Measurements from ENCODE around the gene PKHD1.

PKHD1 gene

DNA sequence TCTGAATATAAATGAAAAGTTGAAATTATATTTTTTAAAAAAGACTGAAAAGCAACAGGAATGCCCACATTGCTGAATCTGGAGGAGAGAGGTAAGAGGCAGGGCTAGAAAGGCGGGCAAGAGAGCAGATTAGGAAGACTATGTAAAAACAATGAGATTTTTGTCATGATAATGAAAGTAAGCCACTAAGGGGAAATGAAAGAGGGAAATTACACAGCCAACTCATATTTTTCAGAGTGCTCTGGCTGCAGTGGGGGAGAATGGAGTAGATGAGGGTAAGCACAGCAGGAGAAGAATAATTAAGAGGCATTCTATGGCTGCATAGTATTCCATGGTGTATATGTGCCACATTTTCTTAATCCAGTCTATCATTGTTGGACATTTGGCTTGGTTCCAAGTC is 281.9 kb downstream of the PKHD1 start:
- no peaks in the 10 kb centered on the region for H3K9me3 ChIP-seq (ENCODE audit: control insufficient read depth, insufficient read depth, low read length)
- H3K4me1 ChIP-seq (ENCODE audit: insufficient read depth, low read length) = no peaks in the 10 kb centered on the region
- no peak overlapping the region for H3K9ac ChIP-seq (ENCODE audit: low read depth, low read length)
- no peaks in the 10 kb centered on the region for H3K36me3 ChIP-seq (ENCODE audit: insufficient read depth, low read length)

DNA sequence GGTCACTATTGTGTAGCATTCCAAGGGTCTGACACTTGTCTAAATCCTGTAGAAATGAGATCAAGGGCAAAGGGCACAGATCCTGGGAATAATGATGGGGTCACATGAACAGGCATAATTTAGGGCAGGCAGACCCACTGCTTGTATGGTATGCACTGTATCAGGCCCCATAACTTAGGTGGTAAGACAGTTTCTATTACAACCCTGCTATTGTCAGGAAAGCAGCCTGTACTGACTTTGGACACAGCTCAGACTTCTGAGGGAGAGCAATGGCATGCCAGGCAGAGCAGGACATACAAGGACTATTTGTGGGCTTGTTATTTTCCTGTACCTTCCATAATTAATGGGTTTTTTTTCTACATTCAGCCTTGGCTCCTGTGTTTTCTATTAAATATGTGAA is 286.8 kb downstream of the PKHD1 start:
- H3K4me1 ChIP-seq (ENCODE audit: insufficient read depth, low read length) = no peaks in the 10 kb centered on the region
- H3K9me3 ChIP-seq (ENCODE audit: control insufficient read depth, insufficient read depth, low read length) = peaks cover 8% of the 10 kb centered on the region; the same call in 1 of the 2 replicates
- H3K9ac ChIP-seq (ENCODE audit: low read depth, low read length) = no peak overlapping the region
- H3K36me3 ChIP-seq (ENCODE audit: insufficient read depth, low read length) = no peaks in the 10 kb centered on the region

DNA sequence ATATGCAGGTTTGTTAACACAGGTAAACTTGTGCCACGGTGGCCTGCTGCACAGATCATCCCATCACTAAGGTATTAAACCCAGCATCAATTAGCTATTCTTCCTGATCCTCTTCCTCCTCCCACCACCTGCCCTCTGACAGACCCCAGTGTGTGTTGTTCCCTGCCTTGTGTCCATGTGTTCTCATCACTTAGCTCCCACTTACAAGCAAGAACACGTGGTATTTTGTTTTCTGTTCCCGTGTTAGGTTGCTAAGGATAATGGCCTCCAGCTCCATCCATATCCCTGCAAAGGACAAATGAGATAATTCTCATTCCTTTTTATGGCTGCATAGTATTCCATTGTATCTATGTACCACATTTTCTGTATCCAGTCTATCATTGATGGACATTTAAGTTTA is 294.0 kb downstream of the PKHD1 start:
- H3K9me3 ChIP-seq (ENCODE audit: control insufficient read depth, insufficient read depth, low read length) = peaks cover 5% of the 10 kb centered on the region; the same call in 1 of the 2 replicates
- H3K9ac ChIP-seq (ENCODE audit: low read depth, low read length) = no peak overlapping the region
- no peaks in the 10 kb centered on the region for H3K36me3 ChIP-seq (ENCODE audit: insufficient read depth, low read length)
- peaks cover 10% of the 10 kb centered on the region for H3K4me1 ChIP-seq (ENCODE audit: insufficient read depth, low read length)

DNA sequence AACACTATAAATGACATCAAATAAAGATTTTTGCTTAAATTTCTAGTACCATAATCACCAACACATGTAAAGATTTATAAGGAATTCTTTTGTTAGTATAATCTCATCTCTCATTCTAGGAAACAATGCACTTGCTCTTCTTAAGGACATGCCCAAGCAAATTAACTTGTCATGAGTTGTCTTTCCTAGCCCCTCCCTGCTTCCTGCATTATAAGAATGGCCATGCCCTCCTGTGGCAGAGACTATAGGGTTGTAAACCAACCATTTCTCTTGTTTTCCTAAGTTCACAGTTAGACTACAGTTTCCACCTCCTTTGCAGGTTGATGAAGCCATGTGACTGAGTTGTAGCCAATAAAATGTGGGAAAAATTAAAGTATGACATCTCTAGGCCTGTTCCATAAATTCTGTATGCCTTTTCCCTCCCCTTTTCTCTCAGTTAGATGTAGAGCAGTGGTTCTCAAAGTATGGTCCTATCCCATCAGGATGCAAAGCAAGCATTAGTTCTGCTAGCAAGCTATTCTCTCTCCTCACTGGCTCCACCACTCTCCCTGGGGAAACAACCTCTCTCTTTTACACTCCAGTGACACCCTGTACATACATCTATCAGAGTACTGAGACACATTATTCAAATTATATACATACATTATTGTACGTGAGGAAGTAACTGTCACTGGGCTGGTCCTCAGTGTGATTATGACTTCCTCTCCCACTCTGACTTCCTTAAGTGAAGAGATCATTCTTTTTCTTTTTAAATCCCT is 295.0 kb downstream of the PKHD1 start:
- Histone ChIP-seq H3K9me3 (ENCODE audit: control insufficient read depth, insufficient read depth, low read length) (no peaks in the 10 kb centered on the region), H3K36me3 (ENCODE audit: insufficient read depth, low read length) (no peaks in the 10 kb centered on the region), H3K9ac (ENCODE audit: low read depth, low read length) (no peak overlapping the region), H3K4me1 (ENCODE audit: insufficient read depth, low read length) (peaks cover 10% of the 10 kb centered on the region)

DNA sequence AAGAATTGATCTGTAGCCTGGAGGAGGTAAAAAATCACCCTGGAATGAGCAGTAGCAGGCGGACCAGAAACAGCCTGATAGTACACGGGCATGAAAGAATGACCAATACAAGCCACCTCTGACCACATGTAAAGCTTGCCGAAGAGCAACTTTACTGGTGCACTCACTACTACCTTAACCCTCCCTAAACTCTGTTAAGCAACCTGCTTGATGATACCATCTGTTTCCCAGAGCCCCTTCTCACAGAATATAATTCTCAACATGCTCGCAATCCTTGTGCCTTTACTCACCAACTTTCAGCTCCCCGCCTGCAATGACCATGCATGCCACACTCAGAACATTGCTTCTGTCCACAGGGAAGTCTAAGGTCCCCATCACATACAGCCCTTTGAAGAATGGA is 296.5 kb downstream of the PKHD1 start:
- Histone ChIP-seq H3K9ac (ENCODE audit: low read depth, low read length) (no peak overlapping the region), H3K4me1 (ENCODE audit: insufficient read depth, low read length) (peaks cover 10% of the 10 kb centered on the region), H3K9me3 (ENCODE audit: control insufficient read depth, insufficient read depth, low read length) (no peaks in the 10 kb centered on the region), H3K36me3 (ENCODE audit: insufficient read depth, low read length) (no peaks in the 10 kb centered on the region)

DNA sequence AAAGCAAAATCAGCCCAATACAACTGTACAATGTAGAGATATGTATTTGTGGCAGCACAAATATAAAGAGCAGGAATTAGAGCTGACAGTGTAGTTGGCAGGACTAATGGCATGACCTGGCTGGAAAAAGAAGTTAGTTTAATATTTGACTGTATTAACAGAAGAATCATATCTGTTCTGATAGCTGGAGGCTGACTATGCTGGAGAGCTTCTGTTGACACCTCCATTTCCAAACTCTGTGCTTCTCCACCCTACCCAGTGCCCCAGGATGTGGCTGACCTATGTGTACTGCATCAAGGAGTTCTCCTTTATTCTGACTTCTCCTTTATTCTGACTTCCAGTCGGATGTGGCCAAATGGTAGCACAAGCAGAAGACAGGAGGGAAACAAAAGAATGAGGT is 299.3 kb downstream of the PKHD1 start:
- H3K4me1 ChIP-seq (ENCODE audit: insufficient read depth, low read length) = peaks cover 10% of the 10 kb centered on the region
- no peaks in the 10 kb centered on the region for H3K9me3 ChIP-seq (ENCODE audit: control insufficient read depth, insufficient read depth, low read length)
- H3K36me3 ChIP-seq (ENCODE audit: insufficient read depth, low read length) = no peaks in the 10 kb centered on the region
- H3K9ac ChIP-seq (ENCODE audit: low read depth, low read length) = no peak overlapping the region

DNA sequence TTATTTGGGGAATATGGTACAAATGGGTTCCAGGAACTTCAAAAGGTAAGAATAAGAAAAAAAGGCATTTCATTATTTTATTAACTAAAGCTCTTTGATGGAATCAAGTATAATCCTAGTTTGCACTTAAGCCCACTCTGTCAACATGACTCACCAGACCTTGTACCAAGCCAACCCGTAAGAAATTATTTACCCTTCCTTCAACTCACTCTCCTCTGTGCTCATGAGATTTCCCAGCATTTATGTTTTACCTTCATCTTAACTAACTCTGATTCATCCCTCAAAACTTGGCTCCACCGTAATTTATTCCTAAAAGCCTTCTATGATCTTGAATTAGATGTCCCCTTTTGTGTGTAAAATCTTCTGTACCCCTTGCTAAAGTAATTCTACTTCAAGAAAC is 308.7 kb downstream of the PKHD1 start:
- Histone ChIP-seq H3K36me3 (ENCODE audit: insufficient read depth, low read length) (no peaks in the 10 kb centered on the region), H3K9me3 (ENCODE audit: control insufficient read depth, insufficient read depth, low read length) (no peaks in the 10 kb centered on the region), H3K9ac (ENCODE audit: low read depth, low read length) (no peak overlapping the region), H3K4me1 (ENCODE audit: insufficient read depth, low read length) (no peaks in the 10 kb centered on the region)

DNA sequence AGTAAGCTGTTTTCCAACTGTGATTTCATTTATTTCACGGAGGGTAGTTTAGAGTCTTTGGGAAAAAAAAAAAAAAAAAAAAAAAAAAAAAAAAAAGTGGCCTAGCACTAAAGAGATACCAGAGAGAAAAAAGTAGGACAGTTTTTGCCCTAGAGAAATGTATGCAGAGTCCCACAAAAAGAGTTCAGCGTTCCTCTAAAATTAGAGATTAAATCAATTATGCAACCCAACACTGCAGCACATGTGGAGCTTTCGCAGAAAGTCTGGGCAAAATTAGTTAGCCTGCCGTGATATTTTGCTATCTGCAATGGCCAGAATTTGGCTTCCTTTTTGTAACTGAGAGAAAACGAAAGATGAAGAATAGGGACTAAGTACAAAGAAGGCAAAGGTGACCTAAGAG is 309.8 kb downstream of the PKHD1 start:
- H3K9ac ChIP-seq (ENCODE audit: low read depth, low read length) = no peak overlapping the region
- no peaks in the 10 kb centered on the region for H3K9me3 ChIP-seq (ENCODE audit: control insufficient read depth, insufficient read depth, low read length)
- no peaks in the 10 kb centered on the region for H3K36me3 ChIP-seq (ENCODE audit: insufficient read depth, low read length)
- H3K4me1 ChIP-seq (ENCODE audit: insufficient read depth, low read length) = no peaks in the 10 kb centered on the region

DNA sequence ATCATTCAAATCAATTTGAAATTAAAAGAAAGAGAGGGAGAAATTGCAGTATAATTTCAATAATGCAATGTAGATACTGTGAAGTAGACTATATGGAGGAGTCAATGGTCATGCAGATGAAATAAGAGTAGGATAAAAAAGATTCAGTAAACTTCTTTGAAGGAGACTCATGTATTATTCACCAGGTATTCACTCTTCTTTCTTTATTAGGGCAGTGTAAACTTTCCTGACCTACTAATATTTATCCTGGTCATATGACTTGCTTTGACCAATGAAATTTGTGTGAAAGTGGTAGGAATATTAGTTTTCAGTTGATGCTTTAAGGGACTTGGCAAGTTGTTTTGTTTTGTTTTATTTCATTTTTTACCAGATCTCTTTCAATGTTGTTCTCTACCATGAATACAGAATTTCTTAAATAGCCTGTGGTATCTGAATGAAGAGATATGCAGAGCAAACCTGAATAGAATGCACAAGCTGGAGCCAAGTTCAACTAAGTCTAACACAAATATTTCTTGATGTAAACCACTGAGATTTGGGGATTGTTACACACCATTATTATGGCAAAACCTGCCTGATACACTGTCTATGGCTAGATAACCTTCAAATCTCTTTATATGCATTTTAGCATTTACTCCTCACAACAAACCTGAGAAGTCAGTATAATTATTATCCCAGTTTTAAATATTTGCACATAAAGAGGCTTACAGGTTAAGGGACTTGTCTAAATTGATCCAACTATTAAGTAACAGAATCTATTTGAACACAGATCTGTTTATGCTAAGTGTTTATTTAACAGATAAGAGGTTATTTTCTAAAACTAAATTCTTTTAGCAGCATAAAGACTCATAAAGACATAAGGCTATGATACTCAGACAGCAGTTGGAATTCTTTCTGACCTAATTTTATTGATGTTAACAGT is 311.2 kb downstream of the PKHD1 start:
- no peaks in the 10 kb centered on the region for H3K36me3 ChIP-seq (ENCODE audit: insufficient read depth, low read length)

DNA sequence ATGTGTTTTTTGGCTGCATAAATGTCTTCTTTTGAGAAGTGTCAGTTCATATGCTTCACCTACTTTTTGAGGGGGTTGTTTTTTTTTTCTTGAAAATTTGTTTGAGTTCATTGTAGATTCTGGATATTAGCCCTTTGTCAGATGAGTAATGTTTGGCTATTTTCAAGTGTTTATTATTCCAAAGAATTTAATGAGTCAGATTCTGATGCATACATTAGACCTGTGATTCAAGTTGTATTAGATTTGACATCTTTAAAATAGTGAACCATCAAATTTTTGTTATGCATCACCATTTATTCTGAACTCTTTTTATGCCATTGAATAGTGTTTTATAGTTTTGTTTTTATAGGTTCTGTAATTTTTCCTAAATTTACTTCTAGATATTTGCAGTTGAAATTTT is 319.3 kb downstream of the PKHD1 start:
- H3K36me3 ChIP-seq (ENCODE audit: insufficient read depth, low read length) = no peaks in the 10 kb centered on the region
- H3K9ac ChIP-seq (ENCODE audit: low read depth, low read length) = no peak overlapping the region
- H3K9me3 ChIP-seq (ENCODE audit: control insufficient read depth, insufficient read depth, low read length) = no peaks in the 10 kb centered on the region
- H3K4me1 ChIP-seq (ENCODE audit: insufficient read depth, low read length) = no peaks in the 10 kb centered on the region

More for the DNA sequence above, 311.2 kb downstream of the PKHD1 start:
- no peak overlapping the region for H3K9ac ChIP-seq (ENCODE audit: low read depth, low read length)
- no peaks in the 10 kb centered on the region for H3K9me3 ChIP-seq (ENCODE audit: control insufficient read depth, insufficient read depth, low read length)
- no peaks in the 10 kb centered on the region for H3K4me1 ChIP-seq (ENCODE audit: insufficient read depth, low read length)

DNA sequence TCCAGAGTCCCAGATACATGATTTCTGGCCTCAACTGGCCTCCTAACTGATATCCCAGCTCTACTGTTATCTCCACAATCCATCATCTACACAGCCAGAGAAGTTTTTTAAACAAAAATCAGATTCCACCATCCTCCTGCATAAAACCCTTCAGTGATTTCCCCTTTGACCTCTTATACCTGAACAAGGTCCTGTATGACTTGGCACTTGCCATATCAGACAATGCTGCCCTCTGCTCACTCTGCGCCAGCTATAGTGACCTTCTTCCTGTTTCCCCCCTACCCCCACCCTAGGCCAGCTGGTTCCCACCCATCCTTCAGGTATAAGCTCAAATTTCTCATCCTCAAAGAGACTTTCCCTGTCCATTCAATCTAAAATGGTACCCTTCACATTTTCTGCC is 322.2 kb downstream of the PKHD1 start:
- H3K4me1 ChIP-seq (ENCODE audit: insufficient read depth, low read length) = no peaks in the 10 kb centered on the region
- no peaks in the 10 kb centered on the region for H3K36me3 ChIP-seq (ENCODE audit: insufficient read depth, low read length)
- no peak overlapping the region for H3K9ac ChIP-seq (ENCODE audit: low read depth, low read length)
- H3K9me3 ChIP-seq (ENCODE audit: control insufficient read depth, insufficient read depth, low read length) = no peaks in the 10 kb centered on the region

DNA sequence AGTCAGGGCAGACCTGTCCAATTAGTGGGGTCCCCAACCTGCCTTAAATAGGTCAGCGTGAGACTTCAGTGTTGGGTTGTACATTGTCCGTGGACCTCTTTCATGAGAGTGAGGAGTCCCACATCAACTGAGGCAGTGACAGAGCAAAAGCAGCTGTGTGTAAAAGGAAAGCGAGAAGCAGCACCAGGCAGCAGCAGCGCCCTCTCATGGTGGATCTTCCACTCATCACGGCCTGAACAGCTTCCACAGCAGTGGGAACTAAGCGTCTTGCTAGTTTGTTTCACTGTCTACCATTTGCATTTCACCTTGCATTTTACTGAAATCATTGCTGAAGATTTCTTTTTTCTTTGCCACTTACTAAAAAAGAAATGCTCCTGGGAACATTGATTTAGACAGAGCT is 333.8 kb downstream of the PKHD1 start:
- no peaks in the 10 kb centered on the region for H3K36me3 ChIP-seq (ENCODE audit: insufficient read depth, low read length)
- H3K4me1 ChIP-seq (ENCODE audit: insufficient read depth, low read length) = no peaks in the 10 kb centered on the region
- no peaks in the 10 kb centered on the region for H3K9me3 ChIP-seq (ENCODE audit: control insufficient read depth, insufficient read depth, low read length)
- no peak overlapping the region for H3K9ac ChIP-seq (ENCODE audit: low read depth, low read length)

DNA sequence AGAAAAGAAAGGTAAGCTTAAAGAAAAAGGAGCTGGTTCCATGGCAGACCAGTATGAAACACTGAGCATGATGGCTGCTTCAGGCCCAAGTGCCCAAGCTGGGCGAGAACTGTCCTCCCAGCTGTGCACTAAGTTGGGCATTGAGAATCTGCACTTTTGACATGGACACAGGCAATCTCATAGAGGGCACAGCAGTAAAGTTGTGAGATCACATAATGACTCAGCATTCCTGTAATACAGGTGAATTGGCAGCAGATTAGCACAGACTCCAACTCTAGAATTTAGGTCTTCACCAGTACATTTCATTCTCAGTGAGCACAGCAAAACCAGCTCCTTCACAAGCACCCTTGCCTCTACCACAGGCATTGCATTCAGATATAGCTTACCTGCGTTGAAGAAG is 343.4 kb downstream of the PKHD1 start:
- H3K36me3 ChIP-seq (ENCODE audit: insufficient read depth, low read length) = no peaks in the 10 kb centered on the region
- H3K9me3 ChIP-seq (ENCODE audit: control insufficient read depth, insufficient read depth, low read length) = no peaks in the 10 kb centered on the region
- no peak overlapping the region for H3K9ac ChIP-seq (ENCODE audit: low read depth, low read length)
- H3K4me1 ChIP-seq (ENCODE audit: insufficient read depth, low read length) = 0 out of 2 replicates have a peak, but pooled peaks cover 4% of the 10 kb centered on the region

DNA sequence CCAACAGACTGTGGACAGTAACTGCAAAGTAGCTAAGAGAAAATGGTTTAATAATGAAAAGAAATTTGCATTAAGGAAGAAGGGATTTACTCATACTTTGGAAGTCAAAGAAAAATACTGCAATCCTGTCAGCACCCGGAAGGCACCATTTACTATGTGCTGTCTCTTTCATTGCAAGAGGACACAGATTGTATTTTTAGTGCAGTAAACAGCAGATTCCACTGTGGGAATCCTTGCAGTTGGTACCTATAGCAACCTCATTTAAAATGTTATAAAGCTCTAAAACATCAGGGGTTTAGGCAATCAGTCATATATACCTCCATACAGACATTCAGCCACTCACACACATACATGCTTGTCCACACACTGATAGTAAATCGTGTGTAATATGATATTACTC is 346.8 kb downstream of the PKHD1 start:
- Histone ChIP-seq H3K9me3 (ENCODE audit: control insufficient read depth, insufficient read depth, low read length) (no peaks in the 10 kb centered on the region), H3K9ac (ENCODE audit: low read depth, low read length) (no peak overlapping the region), H3K36me3 (ENCODE audit: insufficient read depth, low read length) (no peaks in the 10 kb centered on the region), H3K4me1 (ENCODE audit: insufficient read depth, low read length) (0 out of 2 replicates have a peak, but pooled peaks cover 4% of the 10 kb centered on the region)

DNA sequence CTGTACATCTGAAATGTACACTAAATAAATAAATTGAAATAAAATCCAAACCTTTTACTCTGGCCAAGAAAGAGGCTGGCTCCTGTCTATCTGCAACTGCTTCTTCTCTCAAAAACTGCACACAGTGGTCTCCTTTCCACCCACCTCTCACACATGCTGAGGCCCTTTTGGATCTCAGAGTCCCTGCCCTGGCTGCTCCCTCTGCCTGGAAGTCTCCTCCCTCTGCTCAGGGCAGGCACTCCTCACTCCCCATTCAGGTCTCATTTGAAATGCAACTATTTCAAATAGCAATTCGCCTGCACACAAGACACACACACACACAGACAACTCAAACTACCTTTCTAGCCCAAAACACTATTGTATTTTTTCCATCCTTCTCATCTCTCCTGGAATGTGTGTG is 348.8 kb downstream of the PKHD1 start:
- Histone ChIP-seq H3K9me3 (ENCODE audit: control insufficient read depth, insufficient read depth, low read length) (no peaks in the 10 kb centered on the region), H3K9ac (ENCODE audit: low read depth, low read length) (no peak overlapping the region), H3K36me3 (ENCODE audit: insufficient read depth, low read length) (no peaks in the 10 kb centered on the region), H3K4me1 (ENCODE audit: insufficient read depth, low read length) (no peaks in the 10 kb centered on the region)
